Gastrocnemius medialis (tissue), 4 donors: ENCODE results near the gene SAMD10.

Source experiments
- POLR2A ChIP-seq, 2 donors: fragments of 450-650 bp; IDR thresholded peaks; one replicate each; pipeline ENCODE4 v1.6.1; 2017; ENCODE audit warnings: antibody characterized with exemption in 2 of 2, mild to moderate bottlenecking in 2 of 2, moderate library complexity in 2 of 2
- TF ChIP-seq, protein P1 (sequence below), 5 experiments: fragments of 450-650 bp in 3 of 5; fragments of 200-600 bp in 2 of 5; sonication (generic) in 2 of 5; IDR thresholded peaks in 4 of 5; conservative IDR thresholded peaks in 1 of 5; 1 replicate in 4 of 5; 2 replicates in 1 of 5; pipeline ENCODE4 v1.5.1; 2016 to 2019; ENCODE audit warnings: antibody characterized with exemption in 5 of 5, mild to moderate bottlenecking in 3 of 5, moderate library complexity in 3 of 5

DNA sequence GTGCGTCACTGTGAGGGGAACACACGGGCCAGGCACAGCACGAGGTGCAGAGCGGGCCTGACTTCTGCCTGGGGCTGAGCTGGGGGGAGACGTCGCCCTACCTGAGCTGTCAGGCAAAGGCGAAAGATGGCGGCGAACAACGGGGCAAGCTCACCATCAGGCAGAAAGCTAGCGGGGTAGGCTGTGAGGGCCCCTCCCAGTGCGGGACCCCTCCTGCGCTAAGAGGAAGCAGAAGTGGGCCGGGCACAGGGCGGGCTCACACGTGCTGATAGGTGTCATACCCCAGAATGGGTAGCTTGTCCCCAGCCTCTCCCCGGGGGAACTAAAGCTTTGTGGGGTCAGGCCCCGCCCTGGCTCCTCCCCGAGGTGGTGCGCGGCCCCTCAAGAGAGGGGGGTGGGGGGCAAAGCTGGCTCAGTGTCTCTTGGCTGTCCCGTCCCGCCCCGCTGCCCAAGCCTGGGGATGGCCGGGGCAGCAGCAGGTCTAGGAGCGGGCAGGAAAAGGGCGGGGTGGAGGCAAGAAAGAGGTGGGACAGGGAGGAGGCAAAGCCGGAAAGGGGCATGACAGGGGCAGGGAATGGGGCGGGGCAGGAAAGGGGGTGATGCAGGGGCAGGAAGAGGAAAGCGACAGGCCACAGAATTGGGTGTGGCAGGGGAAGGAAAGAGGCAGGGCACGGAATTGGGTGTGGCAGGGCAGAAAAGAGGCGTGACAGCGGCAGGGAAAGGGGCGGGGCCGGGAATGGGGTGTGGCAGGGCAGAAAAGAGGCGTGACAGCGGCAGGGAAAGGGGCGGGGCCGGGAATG is 38.0 kb downstream of the SAMD10 start:
- TF ChIP-seq, protein P1, sequence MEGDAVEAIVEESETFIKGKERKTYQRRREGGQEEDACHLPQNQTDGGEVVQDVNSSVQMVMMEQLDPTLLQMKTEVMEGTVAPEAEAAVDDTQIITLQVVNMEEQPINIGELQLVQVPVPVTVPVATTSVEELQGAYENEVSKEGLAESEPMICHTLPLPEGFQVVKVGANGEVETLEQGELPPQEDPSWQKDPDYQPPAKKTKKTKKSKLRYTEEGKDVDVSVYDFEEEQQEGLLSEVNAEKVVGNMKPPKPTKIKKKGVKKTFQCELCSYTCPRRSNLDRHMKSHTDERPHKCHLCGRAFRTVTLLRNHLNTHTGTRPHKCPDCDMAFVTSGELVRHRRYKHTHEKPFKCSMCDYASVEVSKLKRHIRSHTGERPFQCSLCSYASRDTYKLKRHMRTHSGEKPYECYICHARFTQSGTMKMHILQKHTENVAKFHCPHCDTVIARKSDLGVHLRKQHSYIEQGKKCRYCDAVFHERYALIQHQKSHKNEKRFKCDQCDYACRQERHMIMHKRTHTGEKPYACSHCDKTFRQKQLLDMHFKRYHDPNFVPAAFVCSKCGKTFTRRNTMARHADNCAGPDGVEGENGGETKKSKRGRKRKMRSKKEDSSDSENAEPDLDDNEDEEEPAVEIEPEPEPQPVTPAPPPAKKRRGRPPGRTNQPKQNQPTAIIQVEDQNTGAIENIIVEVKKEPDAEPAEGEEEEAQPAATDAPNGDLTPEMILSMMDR (IDR thresholded peaks at IDR 0.05 in 4 of 5, conservative IDR thresholded peaks at IDR 0.05 in 1 of 5): no peak
- no peak for TF ChIP-seq POLR2A (IDR thresholded peaks at IDR 0.05)
